ENCODE data around the gene NFE2.
"Not testable (repeated sequence)": the region's sequence is repeated elsewhere in the genome, so short reads cannot be mapped to it uniquely, and the experiment has no call there.

NFE2 gene

DNA sequence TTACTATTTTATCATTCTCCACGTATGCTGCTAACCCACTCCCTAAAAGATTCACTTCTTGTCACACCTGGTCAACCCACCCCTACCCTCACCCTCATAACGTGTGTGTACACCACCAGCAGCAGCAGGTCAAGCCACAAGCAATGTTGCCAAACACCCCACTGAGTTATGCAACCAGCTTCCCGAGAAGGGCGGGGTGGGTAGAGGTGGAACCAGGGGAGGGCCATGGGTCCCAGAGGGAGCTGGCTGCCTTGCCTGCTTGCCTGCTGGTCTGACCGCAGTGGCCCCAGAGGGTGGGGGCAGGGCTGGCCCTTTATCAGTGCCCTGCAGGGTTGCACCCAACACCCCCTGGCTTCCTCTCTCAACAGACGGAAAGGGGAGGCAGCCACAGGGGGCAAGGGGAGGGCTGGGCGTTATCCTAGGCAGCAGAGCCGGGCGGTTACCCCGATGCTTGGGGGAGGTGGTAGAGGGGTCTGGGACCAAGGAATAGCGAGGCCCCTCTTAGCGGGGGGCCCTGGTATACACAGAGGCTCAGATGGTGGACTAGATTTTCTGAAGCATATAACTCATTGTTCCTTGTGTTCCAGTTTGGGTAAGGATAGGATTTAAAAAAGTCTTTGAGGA lies 3.5 kb upstream of the NFE2 start:
- no peak for DNase-seq

DNA sequence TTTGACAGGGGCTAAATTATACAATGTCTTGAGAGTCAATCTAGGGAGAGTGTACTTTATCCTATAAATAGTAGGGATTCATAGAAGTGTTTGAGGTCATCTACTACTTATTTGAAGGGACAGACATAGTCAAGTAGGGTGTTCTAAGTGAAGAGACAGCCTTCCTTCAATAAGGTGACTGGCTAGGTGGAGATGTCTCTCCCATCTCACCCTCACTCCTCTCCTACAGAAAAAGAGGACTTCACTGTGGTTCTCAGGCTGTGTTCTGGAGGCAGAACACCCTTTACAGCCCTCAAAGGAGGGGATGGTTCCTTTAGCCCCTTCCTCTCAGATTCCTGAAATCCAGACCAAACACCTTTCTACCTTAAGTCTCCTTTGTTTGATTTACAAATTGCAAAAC lies 2.8 kb upstream of the NFE2 start:
- DNase-seq: no peak

GRCh38 chr12:54301428-54302048 lies 723 bp upstream of the NFE2 start:
- DNase-seq: no peak

DNA sequence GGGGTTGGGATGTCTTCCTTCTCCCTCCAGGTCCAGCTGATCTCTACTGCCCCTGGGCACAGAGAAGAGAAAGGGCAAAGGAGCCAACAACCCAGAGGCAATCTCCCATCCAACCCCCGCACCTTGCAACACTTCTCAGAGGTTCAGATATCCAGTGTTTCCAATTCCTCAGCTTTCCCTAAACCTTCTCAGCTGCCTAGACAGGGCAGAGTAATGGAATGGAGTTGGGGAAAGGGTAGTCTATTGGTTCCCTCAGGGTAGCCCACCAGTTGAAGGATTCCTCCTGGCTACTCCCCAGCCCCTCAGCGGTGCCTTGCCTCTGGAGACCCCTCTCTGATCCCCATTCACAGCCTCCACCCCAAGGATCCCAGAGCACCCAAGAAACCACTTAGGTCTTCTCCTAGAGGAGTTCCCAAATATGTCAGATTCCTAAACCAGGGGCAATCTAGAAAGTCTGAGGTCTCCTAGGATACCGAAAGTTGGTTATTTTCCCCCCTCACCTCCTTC lies 537 bp downstream of the NFE2 start:
- DNase-seq: no peak

GRCh38 chr12:54299515-54300224 lies 1.1 kb downstream of the NFE2 start:
- DNase-seq: no peak

DNA sequence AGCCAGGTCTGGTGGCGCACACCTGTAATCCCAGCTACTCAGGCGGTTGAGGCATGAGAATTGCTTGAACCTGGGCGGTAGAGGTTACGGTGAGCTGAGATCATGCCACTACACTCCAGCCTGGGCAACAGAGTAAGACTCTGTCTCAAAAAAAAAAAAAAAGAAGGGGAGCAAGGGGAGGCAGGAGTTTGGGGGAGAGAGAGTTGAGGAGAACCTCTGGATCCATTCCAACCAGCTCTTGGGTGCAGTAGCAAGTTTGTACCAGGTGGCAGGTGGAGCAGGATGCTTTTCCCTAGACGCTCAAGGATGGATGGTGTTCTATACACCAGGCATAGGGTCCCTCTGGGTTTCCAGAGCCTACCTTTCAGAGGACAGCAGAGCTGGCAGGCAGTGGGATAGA lies 1.9 kb downstream of the NFE2 start:
- DNase-seq: no peak

DNA sequence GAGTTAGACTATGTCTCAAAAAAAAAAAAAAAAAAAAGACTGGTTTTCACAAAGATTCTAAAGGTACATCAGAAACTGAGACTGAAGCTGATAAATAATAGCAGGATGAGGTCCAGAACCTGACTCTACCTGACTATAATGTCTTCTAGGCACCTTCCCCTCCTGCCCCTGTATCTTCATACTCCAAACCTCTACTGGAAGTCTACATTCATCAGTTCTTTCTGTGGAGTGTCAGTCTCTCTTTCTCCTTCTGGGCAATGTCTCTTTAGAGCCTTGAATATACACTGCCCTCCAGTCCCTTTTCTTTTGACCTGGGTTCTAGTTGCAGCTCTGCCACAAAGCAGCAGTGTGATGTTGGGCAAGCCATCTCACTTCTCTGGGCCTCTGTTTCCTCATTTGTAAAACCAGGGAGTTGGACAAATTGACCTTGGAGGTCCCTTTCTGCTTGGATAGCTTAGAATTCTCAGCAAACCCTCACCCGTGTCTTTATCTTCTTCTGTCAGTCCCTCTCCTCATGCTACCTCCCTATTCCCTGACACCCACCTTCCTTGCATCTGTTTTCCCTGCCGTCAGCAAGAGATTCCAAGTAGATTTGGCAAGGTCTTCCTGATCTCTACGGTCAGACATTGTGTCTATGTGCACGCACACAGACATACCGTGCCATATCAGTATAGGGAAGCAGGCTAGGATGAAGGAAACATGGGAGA lies 4.3 kb downstream of the NFE2 start:
- no peak for DNase-seq

DNA sequence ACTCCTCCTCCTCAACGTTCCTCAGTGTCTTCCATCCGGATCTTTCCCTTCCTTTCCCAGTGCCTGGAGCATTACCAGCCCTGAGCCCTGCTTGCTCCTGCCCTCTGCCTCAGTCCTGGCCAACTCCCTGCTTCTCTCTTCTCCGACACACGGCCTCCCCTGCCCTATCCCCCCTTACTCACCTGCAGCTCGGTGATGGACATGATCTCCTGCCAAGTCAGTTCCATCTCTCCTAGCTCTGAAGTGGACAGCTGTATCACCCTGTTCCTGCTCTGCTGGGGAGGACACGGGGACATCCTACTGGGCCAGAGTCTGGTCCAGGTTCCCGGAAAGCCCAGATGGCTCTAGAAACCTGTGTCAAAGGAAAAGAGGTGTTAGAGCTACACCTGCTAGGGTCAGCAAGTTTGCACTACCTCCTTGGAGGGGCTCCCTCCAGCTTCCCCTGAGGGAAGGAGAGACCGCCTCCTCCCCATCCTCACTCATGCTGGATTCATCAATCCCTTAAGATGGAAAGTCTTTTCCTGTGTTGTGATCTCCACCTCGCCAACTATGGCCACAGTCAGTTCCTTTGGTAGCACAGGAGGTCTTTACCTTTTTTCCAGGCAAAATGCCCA lies 5.8 kb downstream of the NFE2 start:
- no peak for DNase-seq

DNA sequence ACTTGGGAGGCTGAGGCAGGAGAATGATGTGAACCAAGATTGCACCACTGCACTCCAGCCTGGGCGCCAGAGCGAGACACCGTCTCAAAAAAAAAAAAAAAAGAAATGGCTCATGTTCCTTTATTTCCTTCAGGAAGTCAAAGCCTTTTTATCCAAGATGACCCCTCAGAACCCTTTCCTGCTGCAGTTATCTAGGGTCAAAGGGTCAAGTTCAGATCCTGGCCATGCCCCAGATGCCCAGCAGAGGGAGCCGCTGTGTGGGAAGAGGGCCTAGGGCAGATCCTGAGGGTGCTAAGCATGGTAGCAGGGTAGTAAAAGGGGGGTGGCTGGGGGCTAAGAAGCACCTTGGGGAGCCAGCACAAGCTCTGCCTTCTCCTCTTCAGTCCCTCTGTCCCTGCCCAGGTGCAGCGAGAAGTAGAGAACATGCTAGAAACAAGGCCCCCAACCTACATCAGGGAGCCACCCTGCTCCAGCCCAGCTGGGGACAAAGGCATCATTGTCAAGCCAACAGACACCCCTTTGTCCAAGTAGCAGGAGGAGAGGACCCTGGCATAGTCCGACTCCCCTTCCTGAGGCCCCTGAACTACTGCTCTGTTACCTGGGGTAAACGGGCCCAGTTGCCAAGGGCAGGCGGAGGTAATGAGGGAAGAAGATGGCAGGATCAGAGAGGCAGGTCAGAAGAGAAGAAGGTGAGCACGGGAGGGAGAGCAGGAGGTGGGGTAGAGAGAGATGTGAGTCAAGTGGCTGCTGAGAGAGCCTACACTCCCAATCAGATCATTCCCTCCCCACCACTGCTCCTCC lies 6.5 kb downstream of the NFE2 start:
- DNase-seq: no peak

- DNase-seq: no peak
Measured at GRCh38 chr12:54292931-54293241, 7.9 kb downstream of the NFE2 start.

DNA sequence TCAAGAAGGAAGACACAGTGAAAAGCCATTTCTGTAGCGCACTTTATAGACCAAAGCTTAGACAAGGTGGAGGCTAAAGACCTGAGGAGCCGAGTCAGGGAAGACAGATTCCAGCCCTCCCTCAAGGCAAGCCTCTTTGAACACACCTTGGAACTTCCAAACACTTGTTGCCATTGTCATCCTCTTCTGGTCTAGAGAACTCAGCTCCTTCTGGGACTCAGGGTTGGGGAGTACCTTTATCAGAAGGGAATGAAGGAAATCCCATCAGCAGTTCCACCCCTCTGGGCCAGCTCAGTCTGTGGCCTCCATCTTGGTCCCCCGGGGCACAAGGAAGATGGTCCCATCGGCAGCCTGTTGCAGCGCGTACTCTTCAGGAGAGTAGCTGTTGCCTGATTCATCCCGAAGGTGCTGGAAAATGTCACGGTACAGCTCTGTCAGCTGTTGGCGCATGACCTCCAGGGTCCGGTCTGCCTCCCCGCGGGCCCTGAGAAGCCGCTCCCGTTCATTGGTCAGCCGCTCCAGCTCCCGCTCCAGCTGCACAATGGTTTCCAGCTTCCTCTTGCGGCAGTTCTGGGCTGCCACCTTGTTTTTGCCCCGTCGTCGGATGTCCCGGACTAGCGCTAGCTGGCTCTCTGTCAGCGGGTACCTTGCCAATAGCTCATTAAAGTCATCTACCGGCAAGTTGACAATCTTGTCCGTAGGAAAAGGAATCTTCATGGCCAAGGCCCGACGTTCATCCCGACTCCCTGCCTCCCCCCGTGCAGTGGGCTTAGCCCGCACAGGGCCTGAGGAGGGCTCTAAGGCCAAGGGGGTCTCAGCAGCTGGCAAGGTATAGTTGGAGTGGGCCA lies 8.5 kb downstream of the NFE2 start:
- DNase-seq: no peak

GRCh38 chr12:54287261-54288157 lies 13.3 kb downstream of the NFE2 start:
- DNase-seq: no peak

DNA sequence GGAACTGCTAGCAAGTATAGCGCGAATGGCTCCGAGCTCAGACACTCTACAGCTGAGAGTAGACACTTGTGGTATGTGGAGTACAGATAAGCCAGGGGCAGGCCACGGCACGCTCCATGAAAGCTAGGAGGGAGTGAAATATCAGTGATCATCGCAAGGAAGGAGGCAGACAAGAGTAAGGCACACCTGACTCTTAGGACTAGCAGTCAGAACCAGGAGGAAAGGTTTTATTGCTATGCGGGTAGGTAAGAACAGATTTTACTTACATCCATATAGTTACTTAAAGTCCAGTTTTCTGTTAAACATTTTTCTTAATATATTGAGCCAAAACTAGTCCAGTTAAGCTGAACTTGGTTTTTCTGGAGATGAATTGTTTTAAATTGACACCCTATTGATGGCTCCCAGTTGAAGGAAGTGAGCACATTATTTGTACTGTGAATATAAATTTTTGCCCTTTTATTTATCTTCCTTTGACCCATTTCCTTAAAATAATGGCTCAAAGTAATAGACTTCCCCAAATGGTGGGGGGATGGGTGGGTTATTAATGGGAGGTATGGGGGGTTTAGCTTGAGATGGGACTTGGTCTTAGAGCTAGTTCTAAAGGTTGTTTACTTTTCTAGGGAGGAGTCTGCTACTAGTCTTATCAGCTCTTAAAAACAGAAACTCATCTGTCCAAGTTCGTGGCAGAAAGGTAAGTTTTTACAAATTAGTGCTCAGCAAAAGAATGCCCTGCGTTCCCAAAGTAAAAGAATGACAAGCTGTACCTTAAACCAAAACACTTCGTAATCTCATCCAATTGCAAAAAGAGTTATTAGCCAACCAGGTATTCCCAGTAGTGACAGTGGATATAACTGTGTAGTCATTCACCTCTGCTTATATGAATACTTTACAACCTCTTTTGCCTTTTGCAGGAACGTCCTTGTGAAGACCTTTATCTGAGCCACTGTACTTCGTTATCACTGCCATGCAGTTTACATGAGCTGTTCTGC lies 14.5 kb downstream of the NFE2 start:
- no peak for DNase-seq

DNA sequence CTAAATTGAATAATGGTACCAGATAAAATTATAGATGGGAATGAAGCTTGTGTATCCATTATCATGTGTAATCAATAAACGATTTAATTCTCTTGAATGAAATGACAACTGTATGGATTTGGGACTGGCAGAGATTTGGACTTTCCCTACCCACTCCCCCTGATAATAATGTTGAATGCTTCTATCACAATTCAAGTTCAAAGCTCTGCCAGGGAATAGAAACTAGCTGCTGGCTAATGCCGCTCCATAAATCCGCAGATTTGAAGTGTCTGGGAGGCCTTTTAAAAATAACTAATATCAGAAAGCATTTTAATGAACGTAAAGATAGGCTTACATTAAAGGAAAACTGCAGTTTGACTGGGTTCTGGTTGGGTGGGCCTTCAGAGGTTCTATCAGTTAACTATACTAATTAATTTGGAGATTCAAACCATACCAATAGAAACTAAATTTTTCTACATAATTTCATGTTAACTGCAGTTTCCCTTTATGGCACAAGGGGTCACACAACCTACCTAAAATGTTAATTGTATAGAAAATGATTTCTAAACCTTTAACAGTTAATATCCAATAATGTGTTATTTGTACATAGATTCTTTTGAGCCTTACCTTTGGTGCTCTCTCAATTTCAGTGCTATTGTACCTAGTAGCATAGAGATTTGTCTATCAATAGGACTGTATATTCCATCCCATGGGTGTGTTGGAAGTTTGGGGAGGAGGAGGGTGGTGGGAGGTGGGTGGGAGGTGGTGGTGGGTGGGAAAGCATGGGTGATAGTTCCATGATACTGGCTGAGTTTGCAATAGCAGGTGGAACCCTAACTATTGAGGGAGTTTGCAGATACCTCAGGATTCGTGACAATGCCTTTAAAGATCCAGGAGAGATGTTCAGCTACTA lies 15.4 kb downstream of the NFE2 start:
- DNase-seq: no peak

- DNase-seq: not testable (repeated sequence)
Measured at GRCh38 chr12:54284070-54284780, 16.6 kb downstream of the NFE2 start.

DNA sequence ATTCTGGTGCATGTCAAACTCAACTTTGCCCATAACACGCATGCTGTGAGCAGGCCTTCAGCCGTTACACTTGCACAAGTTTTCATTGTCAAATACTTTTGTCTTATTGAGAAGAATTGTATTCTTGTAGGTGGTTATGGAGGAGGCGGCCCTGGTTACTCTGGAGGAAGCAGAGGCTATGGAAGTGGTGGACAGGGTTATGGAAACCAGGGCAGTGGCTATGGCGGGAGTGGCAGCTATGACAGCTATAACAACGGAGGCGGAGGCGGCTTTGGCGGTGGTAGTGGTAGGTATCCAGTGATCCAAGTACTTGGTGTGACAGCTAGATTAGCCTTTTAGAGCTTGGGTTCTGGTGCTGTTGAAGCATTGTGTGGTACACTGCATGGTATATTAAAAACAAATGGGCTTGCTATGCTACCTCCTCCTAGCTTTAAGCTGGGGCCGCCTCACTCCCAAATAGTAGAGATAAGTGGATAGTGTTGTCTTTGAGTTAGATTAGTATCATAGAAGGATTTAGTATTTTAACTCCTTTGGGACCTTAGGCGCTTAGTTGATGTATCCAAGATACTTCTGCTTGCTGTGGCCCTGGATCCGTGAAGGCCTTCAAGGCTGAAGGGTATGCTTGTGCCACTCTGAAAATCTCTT lies 17.7 kb downstream of the NFE2 start:
- no peak for DNase-seq

- not testable (repeated sequence) for DNase-seq
Measured at GRCh38 chr12:54281694-54282093, 19.1 kb downstream of the NFE2 start.
